Fibroblast of mammary gland (primary cell): ENCODE results near the gene CCHCR1.

Experiments
- DNase-seq: peaks from one replicate; pipeline ENCODE4 v3.0.0-alpha.2; 2010; ENCODE audit warnings: low read depth
- H3K4me3 ChIP-seq: 2 replicates; pipeline ENCODE4 v1.5.1; 2011; ENCODE audit warnings: low read depth, mild to moderate bottlenecking, low read length, moderate library complexity; ENCODE audit not compliant: control insufficient read depth
- TF ChIP-seq, protein P1 (sequence below): conservative IDR thresholded peaks from 2 replicates; pipeline ENCODE4 v1.5.1; 2011; ENCODE audit warnings: low read depth, low read length, inconsistent platforms; ENCODE audit not compliant: control insufficient read depth, insufficient read depth

CCHCR1 gene

DNA sequence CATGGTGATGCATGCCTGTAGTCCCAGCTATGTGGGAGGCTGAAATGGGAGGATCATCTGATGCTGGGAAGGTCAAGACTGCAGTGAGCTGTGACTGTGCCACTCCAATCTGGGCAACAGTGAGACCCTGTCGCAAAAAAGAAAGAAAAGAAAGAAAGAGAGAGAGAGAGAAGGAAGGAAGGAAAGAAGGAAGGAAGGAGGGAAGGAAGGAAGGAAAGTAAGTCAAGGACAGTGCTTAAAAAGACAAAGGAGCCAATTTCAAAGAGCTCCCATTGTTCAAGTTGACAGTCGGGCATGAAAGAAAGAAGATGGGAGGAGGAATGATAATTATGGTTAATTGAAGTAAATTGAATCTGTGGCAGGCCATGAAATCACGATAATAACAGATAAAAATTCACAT lies 61.4 kb downstream of the CCHCR1 start:
- H3K4me3 ChIP-seq, result no peak overlapping the region
- no peak for DNase-seq
- TF ChIP-seq, protein P1, sequence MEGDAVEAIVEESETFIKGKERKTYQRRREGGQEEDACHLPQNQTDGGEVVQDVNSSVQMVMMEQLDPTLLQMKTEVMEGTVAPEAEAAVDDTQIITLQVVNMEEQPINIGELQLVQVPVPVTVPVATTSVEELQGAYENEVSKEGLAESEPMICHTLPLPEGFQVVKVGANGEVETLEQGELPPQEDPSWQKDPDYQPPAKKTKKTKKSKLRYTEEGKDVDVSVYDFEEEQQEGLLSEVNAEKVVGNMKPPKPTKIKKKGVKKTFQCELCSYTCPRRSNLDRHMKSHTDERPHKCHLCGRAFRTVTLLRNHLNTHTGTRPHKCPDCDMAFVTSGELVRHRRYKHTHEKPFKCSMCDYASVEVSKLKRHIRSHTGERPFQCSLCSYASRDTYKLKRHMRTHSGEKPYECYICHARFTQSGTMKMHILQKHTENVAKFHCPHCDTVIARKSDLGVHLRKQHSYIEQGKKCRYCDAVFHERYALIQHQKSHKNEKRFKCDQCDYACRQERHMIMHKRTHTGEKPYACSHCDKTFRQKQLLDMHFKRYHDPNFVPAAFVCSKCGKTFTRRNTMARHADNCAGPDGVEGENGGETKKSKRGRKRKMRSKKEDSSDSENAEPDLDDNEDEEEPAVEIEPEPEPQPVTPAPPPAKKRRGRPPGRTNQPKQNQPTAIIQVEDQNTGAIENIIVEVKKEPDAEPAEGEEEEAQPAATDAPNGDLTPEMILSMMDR, result no peak

DNA sequence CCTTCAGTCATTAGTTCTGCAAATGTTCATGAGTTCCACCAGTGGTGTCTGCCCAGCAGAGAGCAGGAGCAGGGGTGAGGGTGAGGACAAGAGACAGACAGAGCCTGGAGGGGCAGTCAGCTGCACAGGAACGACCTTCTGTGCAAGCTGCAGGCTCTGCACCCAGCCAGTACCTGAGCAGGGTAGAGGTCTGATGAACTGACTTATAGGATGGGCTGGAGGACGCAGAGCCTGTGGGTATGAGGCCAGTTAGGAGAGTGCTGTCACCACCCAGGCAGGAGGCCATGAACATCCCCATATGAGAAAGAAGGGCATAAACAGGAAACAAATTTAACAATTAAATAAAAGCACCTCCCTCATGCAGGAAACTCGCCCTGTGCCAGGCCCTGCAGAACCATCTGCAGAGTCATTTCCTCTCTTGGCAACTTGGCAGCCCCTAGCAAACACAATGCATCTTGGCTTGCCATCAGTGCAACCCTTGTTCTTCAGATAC lies 63.2 kb downstream of the CCHCR1 start:
- H3K4me3 ChIP-seq, result no peak overlapping the region
- no peak for DNase-seq
- TF ChIP-seq, protein P1, result no peak

DNA sequence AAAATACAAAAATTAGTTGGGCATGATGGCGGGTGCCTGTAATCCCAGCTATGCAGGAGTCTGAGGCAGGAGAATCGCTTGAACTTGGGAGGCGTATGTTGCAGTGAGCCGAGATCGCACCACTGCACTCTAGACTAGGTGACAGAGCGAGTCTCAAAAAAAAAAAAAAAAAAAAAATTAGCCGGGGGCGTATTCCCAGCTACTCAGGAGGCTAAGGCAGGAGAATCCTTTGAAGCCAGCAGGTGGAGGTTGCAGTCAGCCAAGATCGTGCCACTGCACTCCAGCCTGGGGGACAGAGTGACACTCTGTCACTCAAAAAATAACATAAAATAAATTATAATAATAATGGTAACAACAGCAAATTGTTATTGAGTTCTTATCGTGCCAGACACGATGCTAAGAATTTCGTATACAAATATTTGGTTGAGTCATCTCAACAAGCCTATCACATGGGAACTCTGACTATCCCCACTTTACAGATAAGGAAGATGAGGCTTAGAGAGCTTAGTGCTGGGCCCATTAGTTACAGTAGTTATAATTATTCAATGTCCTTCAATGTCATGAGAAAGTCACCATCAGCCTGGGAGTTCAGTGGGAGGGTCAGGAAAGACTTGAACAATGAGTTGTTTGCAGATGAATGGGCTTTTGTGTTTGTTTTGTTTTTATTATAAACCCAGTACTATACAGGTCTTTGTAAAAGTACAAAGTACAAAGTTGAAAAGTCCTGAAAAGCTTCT lies 64.7 kb downstream of the CCHCR1 start:
- no peak for DNase-seq

More for the DNA sequence above, 64.7 kb downstream of the CCHCR1 start:
- H3K4me3 ChIP-seq, result no peak overlapping the region
- TF ChIP-seq, protein P1, result no peak
